A549 (cell line): Measurements from ENCODE around the gene POLA1.

Experiments
- CHD2 ChIP-seq: fragments of 150-350 bp; IDR thresholded peaks from 2 replicates; pipeline ENCODE4 v1.6.1; 2014; ENCODE audit warnings: low read length; ENCODE audit not compliant: partially characterized antibody
- EP300 ChIP-seq, 2 experiments: fragments of >200 bp; sonication (Bioruptor Twin); formaldehyde crosslinking; IDR thresholded peaks; 2 replicates in 1 of 2; 3 replicates in 1 of 2; pipeline ENCODE4 v1.6.1; 2016 to 2017
- ESRRA ChIP-seq: fragments of 150-350 bp; IDR thresholded peaks from 2 replicates; pipeline ENCODE4 v1.6.1; 2014; ENCODE audit warnings: mild to moderate bottlenecking, low read length, borderline replicate concordance
- HMGXB4 ChIP-seq: fragments of 250-450 bp; sonication (Bioruptor Pico); IDR thresholded peaks from 2 replicates; pipeline ENCODE4 v1.5.0; 2021; ENCODE audit warnings: mild to moderate bottlenecking, moderate library complexity, borderline replicate concordance
- JUNB ChIP-seq: fragments of >200 bp; sonication (Bioruptor Twin); formaldehyde crosslinking; IDR thresholded peaks from 2 replicates; pipeline ENCODE4 v1.6.1; 2016
- MYC ChIP-seq: IDR thresholded peaks from 2 replicates; pipeline ENCODE4 v1.6.1; 2012; ENCODE audit warnings: mild to moderate bottlenecking, inconsistent platforms, low read length, improper control_type of control experiment, borderline replicate concordance
- PBX3 ChIP-seq: IDR thresholded peaks from 2 replicates; pipeline ENCODE4 v1.6.1; 2012
- POLR2A ChIP-seq: IDR thresholded peaks from 2 replicates; pipeline ENCODE4 v1.6.1; 2012; ENCODE audit warnings: mild to moderate bottlenecking, low read length
- SMC3 ChIP-seq: fragments of >200 bp; sonication (Bioruptor Twin); formaldehyde crosslinking; IDR thresholded peaks from 3 replicates; pipeline ENCODE4 v1.6.1; 2018; ENCODE audit warnings: inconsistent platforms
- TP53 ChIP-seq: fragments of 250-450 bp; sonication (Bioruptor Pico); IDR thresholded peaks from 2 replicates; pipeline ENCODE4 v1.5.0; 2021; ENCODE audit warnings: mild to moderate bottlenecking, moderate library complexity
- ZC3H11A ChIP-seq: fragments of 450-650 bp; IDR thresholded peaks from 2 replicates; pipeline ENCODE4 v1.6.1; 2014; ENCODE audit warnings: antibody characterized with exemption, mild to moderate bottlenecking
- ZFP36 ChIP-seq: fragments of 450-650 bp; IDR thresholded peaks from 2 replicates; pipeline ENCODE4 v1.6.1; 2014; ENCODE audit warnings: borderline replicate concordance; ENCODE audit not compliant: partially characterized antibody
- TF ChIP-seq, protein P1 (sequence below): fragments of >200 bp; sonication (Bioruptor Twin); formaldehyde crosslinking; IDR thresholded peaks from 3 replicates; pipeline ENCODE4 v1.5.1; 2016
- TF ChIP-seq, protein P2 (sequence below): fragments of 200-600 bp; sonication (generic); IDR thresholded peaks from 2 replicates; pipeline ENCODE4 v1.6.1; 2016; ENCODE audit warnings: antibody characterized with exemption, mild to moderate bottlenecking, moderate library complexity

- TF ChIP-seq, protein P1, sequence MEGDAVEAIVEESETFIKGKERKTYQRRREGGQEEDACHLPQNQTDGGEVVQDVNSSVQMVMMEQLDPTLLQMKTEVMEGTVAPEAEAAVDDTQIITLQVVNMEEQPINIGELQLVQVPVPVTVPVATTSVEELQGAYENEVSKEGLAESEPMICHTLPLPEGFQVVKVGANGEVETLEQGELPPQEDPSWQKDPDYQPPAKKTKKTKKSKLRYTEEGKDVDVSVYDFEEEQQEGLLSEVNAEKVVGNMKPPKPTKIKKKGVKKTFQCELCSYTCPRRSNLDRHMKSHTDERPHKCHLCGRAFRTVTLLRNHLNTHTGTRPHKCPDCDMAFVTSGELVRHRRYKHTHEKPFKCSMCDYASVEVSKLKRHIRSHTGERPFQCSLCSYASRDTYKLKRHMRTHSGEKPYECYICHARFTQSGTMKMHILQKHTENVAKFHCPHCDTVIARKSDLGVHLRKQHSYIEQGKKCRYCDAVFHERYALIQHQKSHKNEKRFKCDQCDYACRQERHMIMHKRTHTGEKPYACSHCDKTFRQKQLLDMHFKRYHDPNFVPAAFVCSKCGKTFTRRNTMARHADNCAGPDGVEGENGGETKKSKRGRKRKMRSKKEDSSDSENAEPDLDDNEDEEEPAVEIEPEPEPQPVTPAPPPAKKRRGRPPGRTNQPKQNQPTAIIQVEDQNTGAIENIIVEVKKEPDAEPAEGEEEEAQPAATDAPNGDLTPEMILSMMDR: no peak
- TF ChIP-seq POLR2A (no peak), TP53 (CRISPR knock-in tag) (no peak), SMC3 (no peak), ZC3H11A (no peak), EP300 (IDR thresholded peaks at IDR 0.05) (no peak), CHD2 (no peak), JUNB (no peak), HMGXB4 (CRISPR knock-in tag) (no peak), ESRRA (no peak), MYC (no peak), ZFP36 (no peak), PBX3 (no peak)
- TF ChIP-seq, protein P2, sequence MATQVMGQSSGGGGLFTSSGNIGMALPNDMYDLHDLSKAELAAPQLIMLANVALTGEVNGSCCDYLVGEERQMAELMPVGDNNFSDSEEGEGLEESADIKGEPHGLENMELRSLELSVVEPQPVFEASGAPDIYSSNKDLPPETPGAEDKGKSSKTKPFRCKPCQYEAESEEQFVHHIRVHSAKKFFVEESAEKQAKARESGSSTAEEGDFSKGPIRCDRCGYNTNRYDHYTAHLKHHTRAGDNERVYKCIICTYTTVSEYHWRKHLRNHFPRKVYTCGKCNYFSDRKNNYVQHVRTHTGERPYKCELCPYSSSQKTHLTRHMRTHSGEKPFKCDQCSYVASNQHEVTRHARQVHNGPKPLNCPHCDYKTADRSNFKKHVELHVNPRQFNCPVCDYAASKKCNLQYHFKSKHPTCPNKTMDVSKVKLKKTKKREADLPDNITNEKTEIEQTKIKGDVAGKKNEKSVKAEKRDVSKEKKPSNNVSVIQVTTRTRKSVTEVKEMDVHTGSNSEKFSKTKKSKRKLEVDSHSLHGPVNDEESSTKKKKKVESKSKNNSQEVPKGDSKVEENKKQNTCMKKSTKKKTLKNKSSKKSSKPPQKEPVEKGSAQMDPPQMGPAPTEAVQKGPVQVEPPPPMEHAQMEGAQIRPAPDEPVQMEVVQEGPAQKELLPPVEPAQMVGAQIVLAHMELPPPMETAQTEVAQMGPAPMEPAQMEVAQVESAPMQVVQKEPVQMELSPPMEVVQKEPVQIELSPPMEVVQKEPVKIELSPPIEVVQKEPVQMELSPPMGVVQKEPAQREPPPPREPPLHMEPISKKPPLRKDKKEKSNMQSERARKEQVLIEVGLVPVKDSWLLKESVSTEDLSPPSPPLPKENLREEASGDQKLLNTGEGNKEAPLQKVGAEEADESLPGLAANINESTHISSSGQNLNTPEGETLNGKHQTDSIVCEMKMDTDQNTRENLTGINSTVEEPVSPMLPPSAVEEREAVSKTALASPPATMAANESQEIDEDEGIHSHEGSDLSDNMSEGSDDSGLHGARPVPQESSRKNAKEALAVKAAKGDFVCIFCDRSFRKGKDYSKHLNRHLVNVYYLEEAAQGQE: no peak
Measured at GRCh38 chrX:25039036-25039435, 345.3 kb downstream of the POLA1 start.
